Occipital lobe (tissue), 2 donors: ENCODE measurements around the gene SART3. TPM values are rescaled to one million over a fixed set of nuclear protein-coding genes. Genes with fewer than 3 reads are reported as not detected.
"Not testable (repeated sequence)": the region's sequence is repeated elsewhere in the genome, so short reads cannot be mapped to it uniquely, and the experiment has no call there.

Experiments used
- DNase-seq: peaks from one replicate; lab custom pipeline; 2025; lab: John Stamatoyannopoulos, UW
- total RNA-seq: library from RNA; depleted of rRNA; stranded (reverse); fragments of >200 nt; gene quantifications from one replicate; pipeline ENCODE4 v1.2.3, GENCODE V29; 2014

SART3 gene
- total RNA-seq, 1 donor from 2014 or later = 66.0 TPM

DNA sequence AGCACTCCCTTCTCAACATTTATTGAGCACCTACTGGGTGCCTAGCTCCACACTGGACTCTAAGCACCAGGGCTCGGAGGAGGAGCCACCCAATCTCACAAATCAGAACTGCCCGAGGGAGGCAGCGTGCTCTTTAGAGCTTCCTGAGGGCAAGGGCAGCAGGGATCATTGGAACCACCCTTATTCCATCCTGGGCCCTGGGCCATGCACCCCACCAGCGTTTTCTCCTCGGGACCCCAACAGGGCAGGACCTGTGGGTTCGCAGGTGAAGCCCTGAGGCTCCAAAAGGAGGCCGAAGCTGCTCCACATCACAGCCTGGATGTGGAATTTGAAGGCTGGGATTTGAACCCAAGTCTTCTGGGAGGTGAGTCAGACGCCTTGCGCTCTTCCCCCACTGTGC, 21.5 kb upstream of the SART3 start:
- DNase-seq = no peak

DNA sequence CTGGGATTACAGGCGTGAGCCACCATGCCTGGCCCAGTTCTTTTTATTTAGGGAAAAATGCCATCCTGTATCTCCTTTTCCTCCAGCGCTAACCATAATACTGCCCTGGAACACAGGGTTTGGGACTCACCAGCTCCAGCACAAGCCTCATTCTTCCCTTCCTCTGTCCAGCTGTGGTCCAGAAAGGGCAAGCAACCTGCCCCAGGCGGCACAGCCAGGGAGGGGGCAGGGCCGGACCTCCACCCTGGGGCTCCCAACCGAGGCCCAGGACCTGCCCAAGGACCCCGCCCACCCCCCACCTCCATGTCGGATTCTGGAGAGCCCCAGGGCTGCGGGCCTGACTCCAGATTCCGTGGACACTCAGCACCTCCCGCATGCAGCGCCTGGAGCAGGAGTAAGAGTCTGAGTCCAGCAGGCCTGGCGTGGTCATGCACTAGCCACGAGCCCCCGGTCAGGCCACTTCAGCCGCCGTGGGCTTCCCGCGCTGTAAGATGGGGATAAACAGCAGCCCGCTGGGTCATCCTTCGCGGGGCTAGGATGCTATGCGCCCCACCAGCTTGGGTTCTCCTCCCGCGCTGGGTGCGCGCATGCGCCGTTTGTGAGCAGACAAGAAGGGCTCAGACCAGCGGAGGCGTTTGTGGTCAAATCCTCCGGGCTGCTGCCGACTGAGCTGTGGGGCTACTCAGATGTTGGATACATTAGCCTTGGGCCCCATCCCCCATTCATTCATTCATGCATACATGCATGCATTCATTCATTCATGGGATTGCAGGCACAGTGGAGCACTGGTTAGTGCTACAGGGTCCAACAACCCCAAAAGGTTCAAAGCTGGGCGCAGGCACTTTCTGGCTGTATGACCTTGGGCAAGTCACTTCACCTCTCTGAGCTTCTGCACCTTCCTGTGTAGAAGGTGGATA, 20.6 kb upstream of the SART3 start:
- DNase-seq = no peak

DNA sequence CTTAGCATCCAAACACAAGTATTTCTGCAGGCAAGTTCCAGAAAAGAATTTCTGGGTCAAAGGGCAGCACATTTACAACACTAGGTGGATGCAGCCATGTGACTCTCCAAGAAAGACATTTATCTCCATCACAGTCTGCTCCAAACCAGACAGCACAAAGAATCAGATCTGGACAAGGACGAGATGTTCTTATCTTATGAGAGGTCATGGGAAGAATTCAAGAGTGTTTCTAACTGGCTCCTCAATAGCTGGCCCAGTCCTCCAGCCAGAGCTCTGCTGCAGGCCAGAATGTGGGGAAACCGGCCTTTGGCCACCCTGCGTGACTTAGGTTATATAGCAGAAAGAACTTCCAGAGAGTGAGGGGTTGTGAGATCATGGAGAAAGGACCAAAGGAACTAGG, 19.6 kb upstream of the SART3 start:
- no peak for DNase-seq

DNA sequence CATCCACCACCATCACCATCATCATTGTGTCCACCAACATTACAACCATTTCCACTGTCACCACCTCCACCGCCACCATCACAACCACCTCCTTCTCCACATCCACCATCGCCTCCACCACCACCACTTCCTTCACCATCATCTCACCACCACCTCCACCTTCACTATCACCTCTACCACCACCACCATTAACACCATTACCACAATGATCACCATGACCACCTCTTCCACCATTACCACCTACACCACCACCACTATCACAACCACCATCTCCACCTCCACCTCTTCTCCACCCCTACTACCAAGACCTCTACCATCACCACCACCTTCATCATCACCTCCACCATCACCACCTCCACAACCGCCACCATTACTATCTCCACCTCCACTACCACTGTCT, 17.8 kb upstream of the SART3 start:
- DNase-seq = no peak

DNA sequence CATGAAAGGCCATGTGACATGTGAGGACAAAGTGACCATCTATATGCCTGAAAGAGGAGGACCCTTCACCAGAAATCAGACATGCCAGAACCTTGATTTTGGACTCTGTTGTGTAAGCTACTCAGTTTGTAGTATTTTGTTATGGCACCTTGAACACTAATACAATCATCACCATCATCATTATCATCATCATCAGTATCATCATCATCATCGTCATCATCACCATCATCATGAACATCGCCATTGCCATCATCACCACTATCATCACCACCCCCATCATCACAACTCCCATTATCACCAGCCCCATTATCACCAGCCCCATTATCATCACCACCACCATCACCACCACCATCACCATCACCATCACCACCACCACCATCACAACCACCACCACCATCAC, 17.3 kb upstream of the SART3 start:
- no peak for DNase-seq

DNA sequence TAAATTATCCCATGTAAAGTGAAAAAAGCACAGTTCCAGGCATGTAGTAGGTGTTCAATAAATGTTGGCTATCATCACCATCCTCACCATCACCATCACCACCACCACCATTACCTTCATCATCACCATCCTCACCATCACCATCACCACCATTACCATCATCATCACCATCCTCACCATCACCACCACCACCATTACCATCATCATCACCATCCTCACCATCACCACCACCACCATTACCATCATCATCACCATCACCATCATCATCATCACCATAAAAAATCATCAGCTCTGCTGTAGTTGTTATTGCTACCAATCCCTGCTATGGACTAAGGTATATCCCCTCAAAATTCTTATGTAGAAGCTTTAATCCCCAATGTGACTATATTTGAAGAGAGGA, 16.5 kb upstream of the SART3 start:
- no peak for DNase-seq

DNA sequence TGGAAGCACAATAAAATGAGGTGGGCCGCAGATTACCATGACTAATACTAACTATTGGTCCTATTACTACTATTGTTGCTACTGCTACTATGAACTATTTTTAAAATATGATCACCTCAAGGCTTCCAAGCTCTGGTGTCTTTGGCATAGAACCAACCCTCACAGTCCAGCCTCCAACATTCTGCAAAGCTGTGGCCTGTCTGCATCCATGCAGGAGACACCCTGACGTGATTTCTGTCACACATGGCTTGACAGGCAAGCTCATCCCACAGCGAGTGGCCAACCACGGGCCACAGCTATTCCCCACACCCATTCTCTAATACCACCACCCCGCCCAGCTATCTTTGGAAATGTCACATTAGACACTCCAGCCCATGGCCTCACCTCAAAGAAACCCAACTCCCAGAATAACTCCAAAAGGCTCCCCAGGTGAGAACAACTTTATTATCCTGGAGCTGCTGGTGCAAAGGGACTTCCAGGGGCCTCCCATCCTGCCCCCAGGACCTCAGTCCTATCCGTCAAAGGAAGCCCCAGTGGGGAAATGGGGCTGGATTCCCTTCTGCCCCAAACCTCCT, 15.8 kb upstream of the SART3 start:
- no peak for DNase-seq

DNA sequence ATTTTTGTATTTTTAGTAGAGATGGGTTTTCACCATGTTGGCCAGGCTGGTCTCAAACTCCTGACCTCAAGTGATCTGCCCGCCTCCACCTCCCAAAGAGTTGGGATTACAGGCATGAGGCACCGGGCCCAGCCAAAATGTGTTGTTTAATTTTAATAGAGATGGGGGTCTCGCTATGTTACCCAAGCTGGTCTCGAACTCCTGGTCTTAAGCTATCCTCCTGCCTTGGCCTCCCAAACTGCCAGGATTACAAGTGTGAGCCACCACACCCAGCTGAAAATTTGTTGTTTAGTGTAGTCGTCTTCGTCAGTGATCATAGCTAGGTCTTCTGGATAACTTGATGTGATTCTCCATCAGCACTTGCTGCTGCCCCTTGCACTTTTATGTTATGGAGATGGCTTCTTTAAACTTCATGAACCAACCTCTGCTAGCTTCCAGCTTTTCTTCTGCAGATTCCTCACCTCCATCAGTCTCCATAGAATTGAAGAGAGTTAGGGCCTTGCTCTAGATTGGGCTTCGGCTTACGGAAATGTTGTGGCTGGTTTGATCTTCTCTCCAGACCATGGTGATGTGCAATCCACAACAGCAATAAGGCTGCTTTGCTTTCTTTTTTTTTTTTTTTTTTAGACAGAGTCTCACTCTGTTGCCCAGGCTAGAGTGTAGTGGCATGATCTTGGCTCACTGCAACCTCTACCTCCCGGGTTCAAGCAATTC, 14.4 kb upstream of the SART3 start:
- DNase-seq = no peak

DNA sequence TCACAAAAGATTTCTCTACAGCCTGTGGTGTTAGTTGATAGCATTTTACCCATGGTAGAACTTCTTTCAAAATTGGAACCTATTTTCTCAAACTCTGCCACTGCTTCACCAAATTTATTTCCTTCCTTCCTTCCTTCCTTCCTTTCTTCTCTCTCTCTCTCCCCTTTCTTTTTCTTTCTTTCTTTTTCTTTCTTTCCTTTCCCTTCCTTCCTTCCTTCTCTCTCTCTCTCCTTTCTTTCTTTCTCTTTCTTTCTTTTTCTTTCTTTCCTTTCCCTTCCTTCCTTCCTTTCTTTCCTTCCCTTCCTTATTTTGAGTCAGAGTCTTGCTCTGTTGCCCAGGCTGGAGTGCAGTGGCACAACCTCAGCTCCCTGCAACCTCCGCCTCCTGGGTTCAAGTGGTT, 13.3 kb upstream of the SART3 start:
- DNase-seq = not testable (repeated sequence)

DNA sequence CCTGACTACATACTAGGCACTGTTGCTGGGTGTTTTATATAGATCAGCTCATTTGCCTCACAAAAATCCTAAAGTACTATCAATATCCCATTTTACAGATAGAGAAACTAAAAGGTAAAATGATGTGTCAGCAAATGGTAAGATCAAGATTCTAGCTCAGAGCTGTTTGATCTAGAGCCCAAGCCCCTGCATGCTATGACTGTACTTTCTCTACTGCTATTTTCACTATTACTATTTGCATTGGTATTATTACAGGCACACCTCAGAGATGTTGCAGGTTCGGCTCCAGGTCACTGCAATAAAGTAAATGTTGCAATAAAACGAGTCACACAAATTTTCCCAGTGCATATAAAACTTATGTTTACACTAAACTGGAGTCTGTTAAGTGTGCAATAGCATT, 12.3 kb upstream of the SART3 start:
- no peak for DNase-seq

DNA sequence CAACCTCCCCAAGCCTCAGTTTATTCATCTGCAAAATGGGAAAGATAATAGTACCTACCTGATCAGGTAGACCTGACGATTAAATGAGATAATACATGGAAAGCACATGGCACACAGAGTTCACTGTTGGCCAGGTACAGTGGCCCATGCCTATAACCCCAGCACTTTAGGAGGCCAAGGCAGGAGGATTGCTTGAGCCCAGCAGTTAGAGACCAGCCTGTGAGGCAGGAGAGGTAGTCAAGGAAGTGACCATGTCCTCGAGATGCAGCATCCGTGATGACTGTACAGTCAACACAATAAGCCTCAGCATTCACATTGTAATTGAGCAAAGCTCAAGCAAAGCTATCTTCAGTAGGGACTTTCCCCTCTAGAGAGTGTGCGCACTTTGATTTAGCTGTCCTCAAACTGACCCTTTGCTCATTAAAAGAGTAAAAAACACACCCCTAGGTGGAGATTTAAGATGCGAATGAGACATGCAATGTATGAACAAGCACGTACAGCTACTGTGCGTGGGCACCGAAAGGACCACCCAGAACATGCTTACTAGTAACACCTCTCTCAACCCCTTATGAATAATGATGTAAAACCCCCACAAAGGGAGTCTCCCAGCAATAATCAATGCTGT, 11.3 kb upstream of the SART3 start:
- no peak for DNase-seq

DNA sequence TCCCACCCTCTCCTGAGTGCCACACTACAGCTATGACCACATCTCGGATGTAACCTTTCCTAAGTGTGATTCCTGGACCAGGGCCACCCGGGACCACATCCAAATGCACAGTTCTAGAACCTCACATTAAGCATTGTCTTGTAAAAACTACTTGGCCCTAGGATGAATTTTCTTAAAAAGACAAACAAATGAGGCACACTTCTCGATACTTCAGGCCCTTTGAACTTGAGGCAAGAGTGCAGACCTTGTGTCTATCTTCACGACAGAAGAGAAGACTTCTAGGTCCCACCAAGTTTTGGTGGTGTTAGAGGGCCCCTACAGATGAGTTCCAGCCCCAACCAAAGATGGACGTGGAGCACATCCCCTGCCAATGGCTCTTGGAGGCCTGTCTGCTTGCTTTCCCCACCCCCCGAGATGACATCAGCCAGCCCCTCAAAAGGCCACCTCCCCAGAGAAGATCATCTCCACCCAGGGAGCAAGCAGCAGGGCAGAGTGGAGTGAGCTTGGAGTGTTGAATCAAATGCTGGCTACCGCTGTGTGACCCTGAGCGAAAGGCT, 10.7 kb upstream of the SART3 start:
- no peak for DNase-seq

DNA sequence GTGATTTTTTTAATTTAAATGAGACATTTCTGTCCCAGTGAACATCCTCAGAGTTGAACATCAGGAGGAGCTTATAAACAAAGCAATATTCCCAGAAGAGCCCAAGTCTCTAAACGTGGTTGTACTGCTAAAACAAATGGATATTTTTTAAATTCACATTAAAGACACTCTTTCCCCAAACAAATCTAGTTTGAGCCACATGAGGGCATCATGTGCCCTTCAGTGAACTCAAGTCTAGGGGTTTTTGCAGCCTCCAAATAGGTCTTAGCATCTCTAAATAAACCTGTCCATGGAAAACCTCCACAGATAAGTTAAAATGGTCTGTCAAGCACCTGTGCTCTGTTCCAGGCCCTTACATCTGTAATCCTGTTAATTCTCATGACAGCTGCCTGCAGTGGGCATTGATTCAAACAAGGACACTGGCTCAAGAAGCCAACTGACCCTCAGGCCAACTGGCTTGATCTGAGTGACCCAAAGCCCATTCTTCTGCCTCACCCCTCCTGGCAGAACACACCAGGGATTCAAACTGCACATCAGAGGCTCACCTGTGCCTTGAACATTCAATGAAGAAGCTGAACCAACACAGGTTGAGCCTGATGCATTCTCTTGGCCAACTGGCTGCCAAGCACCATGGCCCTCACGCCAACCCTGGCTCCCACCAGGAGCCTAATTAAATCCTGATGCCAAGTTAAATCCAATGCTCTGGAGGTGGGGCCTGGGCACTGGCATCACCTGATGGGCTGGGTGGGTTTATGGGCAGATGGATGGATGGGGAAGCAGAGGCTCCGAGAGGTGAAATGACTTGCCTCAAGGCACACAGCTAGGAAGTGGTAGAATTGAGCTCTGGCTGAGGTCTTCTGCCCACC, 10.0 kb upstream of the SART3 start:
- DNase-seq = no peak

DNA sequence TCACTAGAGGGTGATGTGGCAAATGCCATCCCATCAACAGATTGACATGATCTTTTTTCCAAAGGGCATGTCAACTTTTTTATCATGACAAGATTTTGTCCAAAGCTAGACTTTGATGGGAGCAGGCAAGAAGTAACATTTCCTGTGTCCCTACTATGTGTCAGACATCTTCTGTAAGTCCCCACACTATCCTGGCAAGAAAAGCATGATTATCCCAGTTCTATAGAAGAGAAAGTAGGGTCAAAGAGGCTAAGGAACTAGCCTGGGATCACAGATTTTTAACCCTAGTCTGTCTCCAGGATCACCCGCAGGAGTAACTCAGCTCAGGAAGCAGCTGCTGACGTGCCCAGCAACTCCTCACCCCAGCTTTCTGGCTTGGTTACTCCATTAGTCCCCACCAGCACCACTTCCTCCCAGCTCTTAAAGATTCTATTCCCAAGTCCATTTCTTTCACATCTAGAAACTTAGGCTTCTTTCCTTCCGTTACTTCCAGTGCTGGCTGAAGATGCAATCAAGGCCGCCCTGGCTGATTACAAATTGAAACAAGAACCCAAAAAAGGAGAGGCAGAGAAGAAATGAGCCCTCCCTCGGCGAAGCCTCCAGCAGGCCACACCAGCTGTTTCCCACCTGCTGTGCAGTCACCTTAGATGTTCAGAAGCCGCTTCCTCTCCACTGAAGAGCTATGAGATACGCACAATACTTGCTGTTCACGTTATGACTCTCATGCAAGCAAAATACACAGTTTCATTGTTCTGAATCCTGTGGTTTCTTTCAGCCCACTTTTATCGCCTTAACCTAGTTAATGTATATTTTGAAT, 7.6 kb upstream of the SART3 start:
- DNase-seq = no peak

DNA sequence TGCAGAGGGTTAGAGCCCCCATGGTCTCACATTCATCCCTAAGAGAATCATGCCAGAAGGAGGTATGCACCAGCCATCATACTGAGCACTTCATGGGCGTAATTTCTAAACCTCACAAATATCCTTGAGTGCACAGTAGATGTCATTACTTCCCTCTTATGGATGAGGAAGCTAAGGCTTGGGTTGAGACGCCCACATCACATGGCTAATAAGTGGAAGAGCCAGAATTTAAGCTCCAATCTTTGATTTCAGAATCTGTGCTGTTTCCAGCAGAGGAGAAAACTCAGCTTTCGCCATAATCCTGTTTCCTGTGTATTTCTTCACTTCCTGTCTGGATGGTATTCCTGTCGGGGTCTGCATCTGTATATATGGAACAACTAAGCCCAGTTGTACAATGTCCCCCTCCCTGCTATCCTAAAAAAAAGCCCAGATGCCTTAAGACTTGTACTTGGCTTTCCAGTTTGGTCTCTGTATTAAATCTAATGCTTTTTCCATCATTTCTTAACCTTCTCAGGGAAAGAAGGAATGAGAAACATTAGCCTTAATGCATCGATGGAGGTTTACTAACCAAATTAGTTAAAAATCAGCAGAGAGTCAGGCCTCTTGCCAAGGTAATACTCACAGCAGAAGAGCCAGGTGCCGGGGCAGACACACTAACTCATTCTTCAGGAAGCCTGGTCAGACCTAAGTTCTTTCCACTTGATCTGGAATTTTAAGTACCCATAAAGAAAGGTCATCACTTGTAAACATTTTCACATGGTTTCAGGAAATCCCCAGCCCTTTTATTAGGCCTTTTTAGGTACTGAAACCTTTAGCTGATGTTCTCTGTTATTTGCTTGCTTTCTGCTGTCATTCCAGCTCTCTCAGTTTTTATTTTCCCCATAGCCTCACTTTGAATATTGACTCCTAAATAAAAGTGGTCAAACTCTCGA, 6.7 kb upstream of the SART3 start:
- DNase-seq = no peak

DNA sequence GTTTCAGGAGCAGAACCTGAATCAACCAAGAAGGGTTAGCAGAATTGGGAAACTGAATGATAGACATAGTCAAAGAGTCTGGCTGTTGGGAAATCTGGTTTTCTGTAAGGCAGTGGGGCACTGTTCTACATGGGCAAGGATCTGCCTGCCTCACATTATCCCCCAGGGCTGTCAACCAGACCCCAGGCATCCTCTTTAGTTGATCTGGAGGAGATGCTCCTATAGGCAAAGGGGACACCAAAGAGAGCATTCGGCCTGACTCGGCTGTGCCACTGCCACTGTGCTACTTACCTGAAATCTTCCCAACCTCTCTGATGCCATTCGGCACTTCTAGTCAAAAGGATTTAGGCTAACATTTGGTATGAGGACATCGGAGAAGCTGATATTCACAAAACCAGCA, 5.5 kb upstream of the SART3 start:
- no peak for DNase-seq

DNA sequence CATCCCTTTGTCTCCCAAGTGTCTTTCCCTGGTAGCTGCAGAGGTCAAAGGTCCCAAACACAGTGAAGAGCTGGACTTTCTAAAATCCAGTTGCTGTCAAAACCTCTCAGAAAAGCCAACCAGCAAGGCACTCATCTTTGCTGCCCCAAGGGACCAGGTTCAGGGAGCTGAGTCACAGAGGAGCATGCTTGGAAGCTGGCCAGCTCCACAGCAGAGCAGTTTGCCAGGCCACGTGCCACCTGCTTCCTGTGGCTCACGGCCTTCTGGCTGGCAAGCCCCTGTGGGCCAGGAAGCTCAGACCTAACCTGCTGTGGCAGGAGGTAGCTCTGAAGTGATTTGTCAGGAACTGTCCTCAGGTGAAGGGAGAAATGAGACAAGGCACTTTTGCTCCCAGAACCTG, 5.0 kb upstream of the SART3 start:
- peak; percentile 16 for DNase-seq

DNA sequence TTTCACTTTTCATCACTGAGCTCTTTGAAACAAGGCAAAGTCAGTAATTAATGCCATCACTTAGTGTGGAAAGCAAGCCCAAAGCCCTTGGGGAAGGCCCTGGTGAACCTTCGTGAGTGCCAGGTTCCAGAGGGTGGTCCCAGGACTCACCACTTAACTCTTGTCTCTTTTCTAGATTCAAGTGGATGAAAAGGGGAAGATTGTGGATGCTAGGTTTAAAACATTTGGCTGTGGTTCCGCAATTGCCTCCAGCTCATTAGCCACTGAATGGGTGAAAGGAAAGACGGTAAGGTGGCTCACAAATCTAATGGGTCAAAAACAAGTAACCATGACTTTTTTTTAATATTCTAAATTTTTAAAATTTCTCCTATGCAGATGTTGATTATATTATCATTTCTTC, 4.2 kb upstream of the SART3 start:
- no peak for DNase-seq

DNA sequence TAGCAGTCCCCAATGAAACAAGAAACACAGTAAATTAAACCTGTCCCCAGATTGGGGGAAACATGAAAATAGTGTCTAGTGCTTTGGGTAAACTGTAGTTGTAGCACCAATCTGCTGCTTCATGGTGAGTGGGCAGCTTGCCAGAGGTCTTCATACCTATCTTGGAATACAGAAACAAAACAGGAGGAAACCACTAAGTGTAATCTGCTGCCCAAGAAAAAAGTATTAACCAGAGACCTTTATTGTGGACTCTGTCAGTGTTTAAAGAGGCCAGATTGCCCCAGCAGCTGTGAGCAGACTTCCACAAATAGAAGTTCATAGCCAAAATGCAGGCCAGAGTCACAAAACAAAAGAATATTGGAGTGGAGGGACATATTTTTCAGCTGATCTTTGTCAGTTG, 3.8 kb upstream of the SART3 start:
- no peak for DNase-seq
